ENCODE results near the gene KLK15.
"Not testable (repeated sequence)": the region's sequence is repeated elsewhere in the genome, so short reads cannot be mapped to it uniquely, and the experiment has no call there.

KLK15 gene

DNA sequence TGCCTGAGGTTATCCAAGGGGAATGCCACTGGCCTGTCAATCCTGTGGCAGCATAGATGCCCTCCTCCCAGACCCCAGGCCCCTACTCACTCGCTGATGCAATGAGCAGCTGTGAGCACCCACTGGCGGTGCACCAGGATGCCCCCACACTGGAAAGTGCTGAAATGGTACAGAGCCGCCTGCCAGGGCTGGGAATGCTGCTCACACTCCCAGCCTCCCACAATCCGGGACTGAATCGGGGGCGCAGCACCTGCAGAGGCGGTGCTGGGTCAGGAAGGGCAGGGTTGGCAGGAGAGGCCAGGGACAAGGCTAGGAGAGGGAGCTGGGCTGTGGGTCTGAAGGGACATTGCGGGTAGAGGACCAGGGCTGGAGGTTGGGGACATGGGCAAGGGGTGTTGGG, 11.8 kb downstream of the KLK15 start:
- peaks cover 22% of the 10 kb centered on the region for H3K4me1 Mint-ChIP-seq (ENCODE audit: low read depth)
- H3K36me3 Mint-ChIP-seq (ENCODE audit: low read depth) = no peaks in the 10 kb centered on the region
- DNase-seq (ENCODE audit: low spot score) = no peak
- H3K27me3 Mint-ChIP-seq (ENCODE audit: low read depth) = peaks cover 26% of the 10 kb centered on the region
- no peak overlapping the region for H3K27ac Mint-ChIP-seq
- no peaks in the 10 kb centered on the region for H3K9me3 Mint-ChIP-seq
- no peak overlapping the region for H3K4me3 Mint-ChIP-seq

DNA sequence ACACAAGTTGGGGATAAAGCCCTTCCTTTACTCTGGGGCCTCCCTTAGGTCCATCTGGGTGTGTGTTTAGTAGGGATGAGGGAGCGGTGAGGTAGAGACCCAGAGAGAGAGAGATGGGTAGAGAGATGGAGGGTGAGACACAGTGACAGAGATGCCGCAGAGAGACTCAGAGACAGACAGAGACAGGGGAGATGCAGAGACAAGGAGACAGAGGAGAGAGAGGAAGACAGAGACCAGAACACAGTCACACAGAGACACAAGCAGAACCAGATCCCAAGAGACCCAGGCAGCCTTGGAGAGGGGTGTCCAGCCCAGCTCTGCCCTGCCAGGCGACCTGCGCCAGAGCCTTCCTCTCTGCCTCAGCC, 12.1 kb downstream of the KLK15 start:
- Mint-ChIP-seq H3K27ac (peak overlapping the region; percentile 29), H3K36me3 (ENCODE audit: low read depth) (no peaks in the 10 kb centered on the region), H3K27me3 (ENCODE audit: low read depth) (peaks cover 27% of the 10 kb centered on the region), H3K4me1 (ENCODE audit: low read depth) (peaks cover 22% of the 10 kb centered on the region), H3K9me3 (no peaks in the 10 kb centered on the region), H3K4me3 (peak overlapping the region; percentile 0)
- DNase-seq (ENCODE audit: low spot score) = no peak

GRCh38 chr19:50820549-50821247, 12.7 kb downstream of the KLK15 start:
- Mint-ChIP-seq H3K27me3 (ENCODE audit: low read depth) (peaks cover 28% of the 10 kb centered on the region), H3K4me3 (peak overlapping the region; percentile 75), H3K9me3 (no peaks in the 10 kb centered on the region), H3K36me3 (ENCODE audit: low read depth) (no peaks in the 10 kb centered on the region), H3K27ac (peak overlapping the region; percentile 64), H3K4me1 (ENCODE audit: low read depth) (peaks cover 22% of the 10 kb centered on the region)
- no peak for DNase-seq (ENCODE audit: low spot score)

GRCh38 chr19:50820086-50820485, 13.3 kb downstream of the KLK15 start:
- no peaks in the 10 kb centered on the region for H3K36me3 Mint-ChIP-seq (ENCODE audit: low read depth)
- no peak for DNase-seq (ENCODE audit: low spot score)
- H3K9me3 Mint-ChIP-seq = no peaks in the 10 kb centered on the region
- H3K4me3 Mint-ChIP-seq = peak overlapping the region; percentile 75
- H3K27me3 Mint-ChIP-seq (ENCODE audit: low read depth) = peaks cover 28% of the 10 kb centered on the region
- peaks cover 22% of the 10 kb centered on the region for H3K4me1 Mint-ChIP-seq (ENCODE audit: low read depth)
- peak overlapping the region; percentile 64 for H3K27ac Mint-ChIP-seq

DNA sequence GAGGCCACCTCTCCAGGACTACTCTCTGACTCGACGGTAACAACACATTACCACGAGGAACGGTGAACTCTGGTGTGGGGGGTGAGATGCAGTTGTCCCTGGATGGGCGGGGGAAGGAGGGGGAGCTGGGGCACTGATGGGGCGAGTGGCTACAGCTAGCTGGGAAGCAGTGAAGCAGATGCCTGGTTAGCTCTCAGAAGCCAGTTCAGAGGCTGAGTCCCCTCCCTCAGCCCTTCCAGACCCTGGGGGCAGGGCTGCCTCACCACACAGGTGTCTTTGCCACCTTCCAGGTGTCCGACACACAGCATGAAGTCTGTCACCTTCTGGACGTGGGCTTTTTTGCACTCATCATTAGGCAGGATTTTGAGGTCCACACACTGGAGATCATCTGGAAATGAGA, 13.7 kb downstream of the KLK15 start:
- H3K27me3 Mint-ChIP-seq (ENCODE audit: low read depth) = peaks cover 28% of the 10 kb centered on the region
- H3K36me3 Mint-ChIP-seq (ENCODE audit: low read depth) = no peaks in the 10 kb centered on the region
- no peaks in the 10 kb centered on the region for H3K9me3 Mint-ChIP-seq
- H3K4me1 Mint-ChIP-seq (ENCODE audit: low read depth) = peaks cover 22% of the 10 kb centered on the region
- no peak overlapping the region for H3K27ac Mint-ChIP-seq
- DNase-seq (ENCODE audit: low spot score) = no peak
- H3K4me3 Mint-ChIP-seq = peak overlapping the region; percentile 75

GRCh38 chr19:50818859-50819472, 14.4 kb downstream of the KLK15 start:
- Mint-ChIP-seq H3K4me1 (ENCODE audit: low read depth) (peaks cover 22% of the 10 kb centered on the region), H3K27ac (no peak overlapping the region), H3K9me3 (no peaks in the 10 kb centered on the region), H3K4me3 (peak overlapping the region; percentile 81), H3K27me3 (ENCODE audit: low read depth) (peaks cover 26% of the 10 kb centered on the region), H3K36me3 (ENCODE audit: low read depth) (no peaks in the 10 kb centered on the region)
- no peak for DNase-seq (ENCODE audit: low spot score)

- Mint-ChIP-seq H3K27ac (peak overlapping the region; percentile 56), H3K9me3 (no peaks in the 10 kb centered on the region), H3K27me3 (ENCODE audit: low read depth) (peaks cover 26% of the 10 kb centered on the region), H3K4me3 (peak overlapping the region; percentile 81), H3K4me1 (ENCODE audit: low read depth) (peaks cover 22% of the 10 kb centered on the region), H3K36me3 (ENCODE audit: low read depth) (no peaks in the 10 kb centered on the region)
- peak; percentile 73 for DNase-seq (ENCODE audit: low spot score)
Measured at GRCh38 chr19:50817941-50818858, 15.2 kb downstream of the KLK15 start.

- Mint-ChIP-seq H3K27me3 (ENCODE audit: low read depth) (peaks cover 9% of the 10 kb centered on the region), H3K36me3 (ENCODE audit: low read depth) (no peaks in the 10 kb centered on the region), H3K4me1 (ENCODE audit: low read depth) (peaks cover 17% of the 10 kb centered on the region), H3K9me3 (no peaks in the 10 kb centered on the region), H3K27ac (no peak overlapping the region), H3K4me3 (no peak overlapping the region)
- DNase-seq (ENCODE audit: low spot score) = no peak
Measured at GRCh38 chr19:50815439-50815838, 17.9 kb downstream of the KLK15 start.

DNA sequence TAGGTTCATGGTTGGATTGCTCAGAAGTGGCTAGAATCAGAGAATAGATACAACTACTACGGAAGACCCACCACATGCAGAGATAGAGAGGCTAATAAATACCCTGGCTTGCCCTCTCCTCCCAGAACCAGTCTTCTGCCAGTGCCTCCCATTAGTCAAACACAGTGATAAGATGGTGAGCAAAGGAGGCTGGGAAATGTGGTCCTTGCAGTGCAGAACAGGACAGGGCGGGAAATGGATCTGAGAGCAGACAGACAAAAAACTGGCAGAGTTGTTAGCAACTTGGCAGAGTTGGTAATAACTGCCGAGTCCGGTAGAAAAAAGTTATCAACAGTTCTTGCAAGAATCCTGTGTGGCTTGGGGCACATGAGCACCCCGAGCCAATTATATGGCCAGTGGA, 18.5 kb downstream of the KLK15 start:
- H3K9me3 Mint-ChIP-seq = no peaks in the 10 kb centered on the region
- H3K4me3 Mint-ChIP-seq = no peak overlapping the region
- H3K36me3 Mint-ChIP-seq (ENCODE audit: low read depth) = no peaks in the 10 kb centered on the region
- peaks cover 9% of the 10 kb centered on the region for H3K27me3 Mint-ChIP-seq (ENCODE audit: low read depth)
- peaks cover 12% of the 10 kb centered on the region for H3K4me1 Mint-ChIP-seq (ENCODE audit: low read depth)
- no peak for DNase-seq (ENCODE audit: low spot score)
- no peak overlapping the region for H3K27ac Mint-ChIP-seq

- Mint-ChIP-seq H3K27ac (no peak overlapping the region), H3K4me1 (ENCODE audit: low read depth) (peaks cover 2% of the 10 kb centered on the region), H3K36me3 (ENCODE audit: low read depth) (no peaks in the 10 kb centered on the region), H3K9me3 (no peaks in the 10 kb centered on the region), H3K27me3 (ENCODE audit: low read depth) (peaks cover 6% of the 10 kb centered on the region), H3K4me3 (no peak overlapping the region)
- DNase-seq (ENCODE audit: low spot score) = no peak
Measured at GRCh38 chr19:50812474-50812873, 20.9 kb downstream of the KLK15 start.

- DNase-seq (ENCODE audit: low spot score); H3K27ac Mint-ChIP-seq; H3K27me3 Mint-ChIP-seq (ENCODE audit: low read depth); H3K9me3 Mint-ChIP-seq; H3K4me3 Mint-ChIP-seq; H3K4me1 Mint-ChIP-seq (ENCODE audit: low read depth); H3K36me3 Mint-ChIP-seq (ENCODE audit: low read depth): not testable (repeated sequence)
Measured at GRCh38 chr19:50811622-50812238, 21.6 kb downstream of the KLK15 start.

- DNase-seq (ENCODE audit: low spot score) = no peak
- H3K4me3 Mint-ChIP-seq = no peak overlapping the region
- H3K27me3 Mint-ChIP-seq (ENCODE audit: low read depth) = peaks cover 3% of the 10 kb centered on the region
- no peaks in the 10 kb centered on the region for H3K9me3 Mint-ChIP-seq
- peaks cover 4% of the 10 kb centered on the region for H3K36me3 Mint-ChIP-seq (ENCODE audit: low read depth)
- H3K4me1 Mint-ChIP-seq (ENCODE audit: low read depth) = peaks cover 8% of the 10 kb centered on the region
- no peak overlapping the region for H3K27ac Mint-ChIP-seq
Measured at GRCh38 chr19:50808856-50809255, 24.5 kb downstream of the KLK15 start.

DNA sequence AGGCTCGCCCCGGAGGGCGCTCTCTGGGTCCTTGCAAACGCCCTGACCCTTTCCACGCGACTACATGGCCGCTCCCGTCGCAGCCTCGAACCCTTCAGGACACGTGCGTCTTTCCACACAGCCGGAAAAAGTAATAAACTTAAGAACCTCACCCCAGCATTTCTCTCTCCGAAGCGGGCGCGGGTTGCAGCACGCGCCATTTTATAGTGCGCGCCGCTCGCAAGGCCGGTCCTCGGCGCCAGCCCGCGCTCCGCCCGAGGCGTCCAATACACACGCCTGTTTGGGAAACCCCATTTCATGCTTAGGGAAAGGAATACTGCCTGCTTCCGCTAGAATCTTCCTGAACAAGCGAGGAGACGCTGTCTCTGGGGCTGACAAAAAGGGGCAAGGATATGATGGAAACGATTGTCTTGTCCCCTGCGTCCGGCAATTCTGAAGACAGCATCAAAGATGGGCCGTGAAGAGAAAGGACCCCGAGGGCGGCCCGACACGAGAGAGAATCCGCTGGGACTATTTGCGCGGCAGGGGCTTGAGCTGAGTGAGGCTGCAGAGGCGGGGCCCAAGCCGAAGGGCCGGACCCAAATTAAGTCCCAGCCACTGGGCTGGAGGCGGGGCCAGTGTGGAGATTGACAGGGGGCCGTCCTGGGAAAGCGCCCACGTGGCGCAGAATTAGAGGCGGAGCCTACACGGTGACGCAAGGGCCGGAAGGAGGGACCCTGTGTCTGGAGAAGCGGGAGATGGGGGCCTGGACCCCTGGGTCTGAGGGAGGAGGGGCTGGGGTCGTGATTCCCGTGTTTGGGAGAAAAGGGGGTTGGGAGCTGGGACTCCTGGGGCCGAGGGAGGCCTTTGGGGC, 28.7 kb downstream of the KLK15 start:
- Mint-ChIP-seq H3K9me3 (no peaks in the 10 kb centered on the region), H3K4me1 (ENCODE audit: low read depth) (peaks cover 18% of the 10 kb centered on the region), H3K27ac (peak overlapping the region; percentile 100), H3K36me3 (ENCODE audit: low read depth) (peaks cover 37% of the 10 kb centered on the region), H3K4me3 (peak overlapping the region; percentile 97), H3K27me3 (ENCODE audit: low read depth) (peaks cover under 1% of the 10 kb centered on the region)
- DNase-seq (ENCODE audit: low spot score) = peak; percentile 98

Data from T-helper 2 cell treated with Interferon-gamma antibody and Interleukin-4, amounts not matched to agents 5 μg/mL and 100 μg/mL, for 36 hours (primary cell).